NCI-H2107 treated with DMSO at 0.1 percent for 48 hours (cell line): ENCODE results near the gene RCOR1.
"Not testable (repeated sequence)": the region's sequence is repeated elsewhere in the genome, so short reads cannot be mapped to it uniquely, and the experiment has no call there.

Source experiments
- DNase-seq: peaks from one replicate; lab custom pipeline; 2025; ENCODE audit not compliant: unreplicated experiment; lab: John Stamatoyannopoulos, UW

RCOR1 gene

DNA sequence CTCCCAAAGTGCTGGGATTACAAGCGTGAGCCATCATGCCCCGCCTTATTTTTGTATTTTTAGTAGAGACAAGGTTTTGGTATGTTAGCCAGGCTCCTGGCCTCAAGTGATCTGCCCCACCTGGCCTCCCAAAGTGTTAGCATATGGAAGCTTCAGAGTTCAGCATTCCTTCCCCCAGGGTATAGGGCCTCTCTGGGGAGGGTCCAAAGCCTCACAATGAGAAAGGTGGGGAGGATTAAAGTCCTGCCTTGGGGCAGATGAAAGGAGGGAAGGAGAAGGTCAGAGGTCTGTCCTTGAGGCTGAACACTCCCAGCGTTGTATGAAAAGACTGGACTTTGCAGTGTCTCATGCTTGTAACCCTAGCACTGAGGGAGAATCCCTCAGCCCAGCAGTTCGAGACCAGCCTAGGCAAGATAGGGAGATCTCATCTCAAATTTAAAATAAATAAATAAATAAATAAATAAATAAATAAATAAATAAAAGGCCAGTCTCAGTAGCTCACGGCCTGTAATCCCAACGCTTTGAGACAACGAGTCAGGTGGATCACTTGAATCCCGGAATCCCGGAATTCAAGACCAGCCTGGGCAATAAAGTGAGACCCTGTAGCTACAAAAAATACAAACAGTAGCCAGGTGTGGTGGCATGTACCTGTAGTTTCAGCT, 22.0 kb upstream of the RCOR1 start:
- no peak for DNase-seq

- no peak for DNase-seq
Measured at GRCh38 chr14:102571043-102571442, 21.4 kb upstream of the RCOR1 start.

GRCh38 chr14:102571478-102572042, 20.9 kb upstream of the RCOR1 start:
- DNase-seq: no peak

DNA sequence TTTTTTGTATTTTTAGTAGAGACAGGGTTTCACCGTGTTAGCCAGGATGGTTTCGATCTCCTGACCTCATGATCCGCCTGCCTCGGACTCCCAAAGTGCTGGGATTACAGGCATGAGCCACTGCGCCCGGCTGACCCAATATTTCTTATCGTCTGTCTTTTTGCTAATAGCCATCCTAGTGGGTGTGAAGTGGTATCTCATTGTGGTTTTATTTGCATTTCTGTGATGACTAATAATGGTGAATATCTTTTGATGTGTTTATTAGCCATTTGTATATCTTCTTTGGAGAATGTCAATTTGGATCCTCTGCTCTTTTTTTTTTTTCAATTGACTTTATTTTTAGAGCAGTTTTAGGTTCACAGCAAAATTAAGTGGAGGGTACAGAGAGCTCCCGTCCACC, 19.3 kb upstream of the RCOR1 start:
- DNase-seq: not testable (repeated sequence)

- no peak for DNase-seq
Measured at GRCh38 chr14:102573591-102574046, 18.8 kb upstream of the RCOR1 start.

GRCh38 chr14:102574281-102575159, 17.9 kb upstream of the RCOR1 start:
- DNase-seq: no peak

- DNase-seq: no peak
Measured at GRCh38 chr14:102575160-102575845, 17.1 kb upstream of the RCOR1 start.

- not testable (repeated sequence) for DNase-seq
Measured at GRCh38 chr14:102575846-102576428, 16.5 kb upstream of the RCOR1 start.

DNA sequence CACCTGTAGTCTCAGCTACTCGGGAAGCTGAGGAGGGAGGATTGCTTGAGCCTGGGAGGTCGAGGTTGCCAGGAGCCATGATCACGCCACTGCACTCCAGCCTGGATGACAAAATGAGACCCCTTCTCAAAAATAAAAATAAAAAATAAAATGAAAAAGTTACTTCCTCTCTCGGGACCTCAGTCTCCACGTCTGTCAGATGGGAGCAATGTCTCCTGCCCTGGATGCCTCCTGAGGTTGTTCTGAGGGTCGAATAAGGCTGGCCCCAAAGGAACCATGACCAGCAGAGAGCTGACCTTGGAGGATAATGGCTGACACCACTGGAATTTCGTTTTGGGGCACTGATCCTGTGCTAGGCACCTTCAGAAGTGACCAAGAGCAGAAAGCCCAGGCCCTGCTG, 13.6 kb upstream of the RCOR1 start:
- no peak for DNase-seq

- DNase-seq: no peak
Measured at GRCh38 chr14:102579696-102580549, 12.5 kb upstream of the RCOR1 start.

DNA sequence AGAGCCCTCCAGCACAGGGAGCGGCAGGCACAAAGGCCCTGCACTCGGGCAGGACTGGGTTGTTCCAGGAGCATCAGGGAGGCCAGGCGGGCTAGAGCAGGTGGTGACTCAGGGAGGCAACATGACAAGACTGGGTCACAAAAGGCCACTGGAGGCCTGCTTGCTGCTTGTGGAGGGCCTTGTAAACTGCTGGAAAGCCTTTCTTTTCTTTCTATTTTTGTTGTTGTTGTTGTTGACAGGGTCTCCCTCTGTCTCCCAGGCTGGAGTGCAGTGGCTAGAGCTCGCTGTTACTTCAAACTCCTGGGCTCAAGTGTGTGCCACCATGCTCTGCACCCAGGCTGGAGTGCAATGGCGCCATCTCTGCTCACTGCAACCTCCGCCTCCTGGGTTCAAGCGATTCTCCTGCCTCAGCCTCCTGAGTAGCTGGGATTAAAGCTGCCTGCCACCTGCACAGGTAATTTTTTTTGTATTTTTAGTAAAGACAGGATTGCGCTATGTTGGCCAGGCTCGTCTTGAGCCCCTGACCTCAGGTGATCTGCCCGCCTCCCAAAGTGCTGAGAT, 11.8 kb upstream of the RCOR1 start:
- DNase-seq: no peak

GRCh38 chr14:102581193-102581592, 11.3 kb upstream of the RCOR1 start:
- DNase-seq: no peak

DNA sequence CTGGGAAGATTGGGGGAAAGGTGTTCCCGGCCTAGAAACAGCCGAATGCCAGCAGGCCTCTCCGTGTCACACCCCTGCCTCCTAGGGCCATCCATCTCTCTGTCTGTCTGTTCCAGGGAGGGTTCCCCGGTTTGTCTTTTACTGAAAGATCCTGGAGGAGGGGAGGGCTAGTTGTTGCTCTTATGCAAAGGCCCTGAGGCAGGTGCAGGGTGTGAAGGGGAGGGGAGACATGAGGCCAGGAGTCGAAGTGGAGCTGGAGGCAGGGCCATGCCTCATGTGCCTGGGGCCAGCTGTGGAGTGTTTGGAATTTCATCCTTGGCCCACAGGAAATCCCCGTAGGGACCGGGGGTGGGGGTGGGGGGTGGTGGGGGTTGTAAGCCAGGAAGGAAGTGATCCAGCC, 8.7 kb upstream of the RCOR1 start:
- DNase-seq: no peak

GRCh38 chr14:102584871-102585869, 7.3 kb upstream of the RCOR1 start:
- DNase-seq: no peak

- DNase-seq: no peak
Measured at GRCh38 chr14:102586420-102587104, 5.9 kb upstream of the RCOR1 start.

- DNase-seq: no peak
Measured at GRCh38 chr14:102588821-102589220, 3.6 kb upstream of the RCOR1 start.

DNA sequence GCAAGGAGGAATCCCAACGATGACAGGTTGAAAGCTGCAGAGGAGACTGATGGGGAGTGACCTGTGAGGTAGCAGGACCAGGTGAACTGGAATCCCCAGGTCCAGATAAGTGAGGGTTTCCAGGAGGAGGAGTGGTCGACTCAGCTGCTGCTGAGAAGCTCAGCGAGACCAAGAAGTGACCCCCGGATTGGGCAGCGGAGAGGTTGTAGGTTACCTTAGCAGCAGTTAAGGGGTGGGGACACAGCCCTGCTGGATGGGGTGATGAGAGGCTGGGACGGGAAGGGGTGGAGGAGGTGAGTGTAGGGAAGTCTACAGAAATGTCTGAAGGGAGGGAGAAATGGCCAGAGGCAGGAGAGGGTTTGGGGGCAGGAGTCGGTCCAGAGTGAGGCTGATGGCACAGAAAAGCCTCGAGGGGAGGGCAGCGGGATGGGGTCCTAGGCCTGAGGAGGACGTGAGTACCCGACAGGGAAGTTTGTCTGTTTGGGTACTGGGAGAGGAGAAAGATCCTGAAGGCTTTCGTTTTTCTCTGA, 2.6 kb upstream of the RCOR1 start:
- no peak for DNase-seq

DNA sequence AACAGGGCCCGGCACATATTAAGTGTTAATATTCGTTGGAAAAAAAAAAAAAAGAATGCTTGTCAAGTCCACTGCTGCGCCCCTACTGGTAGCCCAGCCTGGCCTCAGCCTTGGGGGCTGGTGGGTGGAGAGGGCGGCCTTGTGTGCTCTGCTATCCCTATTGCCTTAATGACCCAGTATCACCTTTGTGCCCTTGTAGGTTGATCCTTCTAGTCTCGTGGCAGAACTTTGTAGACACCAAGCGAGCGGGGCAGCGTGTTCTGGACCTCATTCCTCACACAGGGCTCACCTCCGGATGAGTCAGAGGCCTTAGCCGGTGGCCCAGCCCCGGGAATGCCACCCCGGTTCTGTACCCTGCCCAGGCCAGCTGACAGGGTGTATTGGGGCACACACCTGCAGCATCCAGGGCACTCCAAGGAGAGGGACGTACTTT, 1.8 kb upstream of the RCOR1 start:
- DNase-seq: no peak
